Fibroblast of skin of right biceps (primary cell): Measurements from ENCODE around the gene MSANTD1.

ENCODE experiments used
- DNase-seq: peaks from one replicate; pipeline ENCODE4 v3.0.0-alpha.2; 2013

MSANTD1 gene

DNA sequence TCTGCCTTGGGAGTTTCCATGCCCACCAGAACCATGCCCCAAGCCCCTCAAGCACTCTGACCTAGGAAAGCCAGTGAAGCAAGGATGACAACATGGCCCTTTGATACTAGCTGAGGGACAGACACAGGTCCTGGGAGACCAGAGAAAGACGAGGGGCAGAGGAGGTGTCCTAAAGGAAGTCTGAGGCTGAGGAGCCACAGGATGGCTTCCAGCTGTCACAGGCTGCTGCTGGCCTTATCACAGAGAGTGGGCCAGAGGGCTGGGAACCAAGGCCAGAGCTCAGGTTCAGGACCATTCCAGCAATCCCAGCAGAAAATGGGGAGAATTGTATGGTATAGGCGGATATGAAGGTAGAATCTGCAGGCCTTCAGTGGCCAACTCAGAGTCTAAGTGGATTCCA is 31.7 kb upstream of the MSANTD1 start:
- no peak for DNase-seq

- DNase-seq = no peak
These were observed 31.2 kb upstream of the MSANTD1 start for GRCh38 chr4:3217771-3218170.

DNA sequence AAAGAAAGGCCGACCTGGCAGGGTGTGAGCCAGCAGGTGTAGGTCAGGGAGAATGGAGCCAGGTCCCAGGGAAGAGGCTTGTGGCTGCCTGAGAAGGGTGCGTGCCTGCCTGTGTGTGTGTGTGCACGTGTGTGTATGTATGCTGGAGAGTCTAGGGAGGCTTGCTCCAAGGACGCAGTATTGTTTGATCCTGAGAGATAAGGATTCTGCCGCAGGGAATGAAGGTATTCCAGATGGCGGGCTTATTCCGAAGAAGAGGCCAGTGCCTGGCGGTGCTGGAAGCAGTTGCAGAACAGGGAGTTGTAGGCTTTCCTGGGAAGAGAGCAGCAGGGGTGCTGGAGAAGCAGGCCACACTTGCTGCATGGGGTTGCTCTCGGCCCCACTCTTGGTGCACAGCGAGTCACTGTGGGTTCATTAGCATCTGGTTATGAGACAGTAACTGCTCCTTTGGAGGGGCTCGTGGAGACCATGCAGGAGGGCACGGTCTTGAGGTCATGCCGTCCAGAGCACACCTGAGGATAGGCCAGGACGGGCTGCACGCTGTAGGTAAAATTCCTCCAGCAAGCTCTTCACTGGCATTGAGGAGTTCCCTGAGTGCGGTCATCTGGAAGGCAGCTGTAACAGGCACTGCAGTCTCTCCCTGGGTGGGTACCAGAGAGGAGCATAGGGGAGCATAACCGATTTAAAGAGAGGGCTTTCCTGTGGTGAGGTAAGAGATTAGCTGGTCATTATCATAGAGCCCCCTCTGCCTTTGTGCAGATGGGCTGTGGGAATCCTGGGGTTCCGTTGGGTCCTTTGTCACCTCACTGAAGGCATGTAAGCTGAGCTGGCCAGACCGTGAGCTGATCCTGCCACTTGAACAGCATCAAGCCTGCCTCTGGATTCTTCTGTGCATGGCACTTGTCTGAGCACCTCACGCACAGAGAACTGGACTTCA is 29.9 kb upstream of the MSANTD1 start:
- no peak for DNase-seq

DNA sequence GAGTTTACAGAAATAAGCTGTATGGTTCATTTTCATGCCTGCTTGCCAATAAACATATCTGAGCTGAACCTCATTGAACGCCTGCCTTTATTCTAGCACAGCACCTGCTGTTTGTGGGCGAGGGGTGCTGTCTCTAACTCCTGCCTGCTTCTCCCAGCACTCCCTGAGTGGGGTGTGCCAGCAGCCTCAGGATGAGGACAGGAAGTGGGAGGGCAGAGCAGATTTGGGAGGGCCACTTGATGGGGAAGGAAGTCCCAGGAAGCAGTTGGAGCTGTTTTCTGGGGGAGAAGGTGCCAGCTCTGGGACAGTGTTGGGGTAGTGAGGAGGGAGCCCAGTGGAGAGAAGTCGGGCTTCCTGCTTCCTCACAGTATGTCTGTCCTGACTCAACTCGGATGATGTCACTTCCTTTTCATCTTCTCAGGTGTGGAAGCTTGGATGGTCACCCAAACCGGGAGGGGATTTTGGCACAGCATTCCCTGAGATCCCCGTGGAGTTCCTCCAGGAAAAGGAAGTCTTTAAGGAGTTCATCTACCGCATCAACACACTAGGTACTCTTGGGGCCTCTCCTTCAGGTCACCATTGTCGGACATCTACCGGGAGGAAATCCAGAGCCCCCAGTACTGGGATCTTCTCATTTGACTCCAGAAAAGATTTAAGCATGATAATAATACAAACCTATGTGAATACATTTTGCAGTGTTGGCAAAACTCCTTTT is 29.0 kb upstream of the MSANTD1 start:
- DNase-seq = no peak

DNA sequence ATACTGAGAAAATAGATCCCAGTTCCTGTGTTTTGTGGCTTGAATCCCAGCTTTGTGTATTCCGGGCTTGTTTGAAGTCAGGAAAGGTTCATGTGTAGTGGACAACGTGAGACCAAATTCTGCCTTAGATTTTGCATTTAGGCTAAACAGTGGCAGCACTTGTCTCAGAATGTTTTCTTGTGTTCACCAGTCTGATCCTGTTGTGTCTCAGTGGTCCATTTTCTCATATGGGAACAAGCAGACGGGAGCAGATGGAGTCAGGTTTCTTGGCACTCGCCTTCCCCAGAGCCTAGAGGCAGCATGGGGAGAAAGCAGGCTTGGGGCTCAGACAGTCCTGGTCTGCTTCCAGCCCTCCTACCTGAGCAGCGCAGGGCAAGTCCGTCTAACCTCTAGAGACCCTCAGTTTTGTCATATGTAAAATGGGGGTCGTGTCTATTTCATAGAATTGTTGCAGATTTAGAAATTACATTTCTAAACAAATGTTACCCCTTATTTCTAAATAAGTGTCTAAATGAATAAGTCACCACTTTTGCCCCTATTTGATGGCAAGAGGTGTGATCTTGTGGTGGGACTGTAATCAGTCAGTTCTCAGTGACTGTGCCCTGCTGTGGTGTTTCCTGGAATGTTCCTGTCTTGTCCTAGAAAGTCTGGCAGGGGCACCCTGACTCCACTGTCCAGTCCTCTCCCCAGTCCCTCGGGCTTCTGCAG is 28.3 kb upstream of the MSANTD1 start:
- no peak for DNase-seq

DNA sequence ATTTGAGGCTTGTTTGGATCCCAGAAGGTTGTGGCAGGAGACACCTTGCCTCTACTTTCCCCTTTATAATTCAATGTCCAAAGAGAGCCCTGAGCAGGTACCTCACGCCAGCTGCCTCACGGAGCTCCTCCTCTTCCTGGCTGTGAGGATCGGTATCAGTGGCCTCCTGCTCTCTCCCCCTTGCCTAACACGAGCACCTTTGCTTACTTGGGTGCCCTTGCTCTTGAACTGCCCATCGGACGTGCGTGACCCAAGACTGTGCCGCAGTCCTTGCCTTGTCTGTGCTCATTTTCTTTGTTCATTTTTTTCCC is 27.8 kb upstream of the MSANTD1 start:
- no peak for DNase-seq

DNA sequence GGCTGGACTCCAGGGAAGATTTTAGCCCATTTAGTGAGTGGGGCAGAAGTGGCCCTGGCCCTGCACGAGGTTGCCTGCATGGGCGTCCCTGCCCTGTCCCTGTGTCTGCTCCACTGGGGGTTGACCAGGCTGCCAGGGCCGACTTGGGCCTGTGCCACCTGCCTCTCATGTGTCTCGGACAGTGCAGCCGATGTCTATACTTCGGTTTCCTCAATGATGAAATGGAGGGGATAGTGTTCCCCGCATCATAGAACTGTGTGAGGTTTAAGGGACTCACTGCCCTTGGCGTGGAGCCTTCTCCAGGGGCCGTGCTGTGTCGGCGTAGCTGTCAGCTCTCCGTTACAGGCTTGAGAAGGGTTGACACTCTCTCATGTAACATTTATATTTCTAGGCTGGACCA is 27.0 kb upstream of the MSANTD1 start:
- DNase-seq = no peak

- no peak for DNase-seq
These were observed 25.6 kb upstream of the MSANTD1 start for GRCh38 chr4:3223346-3223745.

GRCh38 chr4:3223956-3224748 is 24.8 kb upstream of the MSANTD1 start:
- DNase-seq = no peak

- no peak for DNase-seq
These were observed 23.7 kb upstream of the MSANTD1 start for GRCh38 chr4:3225071-3225850.

DNA sequence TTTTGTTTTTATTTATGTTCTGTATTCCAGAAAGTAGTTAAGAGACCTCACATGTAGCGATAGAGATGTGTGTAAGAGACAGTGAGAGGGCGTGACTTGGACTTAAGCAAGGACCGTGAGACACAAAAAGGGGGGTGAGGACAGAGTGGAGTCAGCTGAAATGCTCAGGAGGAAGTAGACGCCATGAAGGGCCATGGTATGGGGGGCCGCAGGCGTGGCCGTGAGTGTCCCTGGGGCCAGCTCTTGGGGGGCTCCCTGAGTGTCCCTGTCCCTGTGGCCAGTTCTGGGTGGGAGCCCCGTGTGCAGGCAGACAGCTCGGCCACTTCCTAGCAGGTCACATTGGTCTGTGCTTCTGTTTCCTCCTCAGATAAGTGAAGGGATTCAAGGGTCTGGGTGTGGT is 23.0 kb upstream of the MSANTD1 start:
- DNase-seq = no peak

- DNase-seq = no peak
These were observed 22.5 kb upstream of the MSANTD1 start for GRCh38 chr4:3226467-3226866.

- DNase-seq = no peak
These were observed 22.0 kb upstream of the MSANTD1 start for GRCh38 chr4:3226944-3227343.

DNA sequence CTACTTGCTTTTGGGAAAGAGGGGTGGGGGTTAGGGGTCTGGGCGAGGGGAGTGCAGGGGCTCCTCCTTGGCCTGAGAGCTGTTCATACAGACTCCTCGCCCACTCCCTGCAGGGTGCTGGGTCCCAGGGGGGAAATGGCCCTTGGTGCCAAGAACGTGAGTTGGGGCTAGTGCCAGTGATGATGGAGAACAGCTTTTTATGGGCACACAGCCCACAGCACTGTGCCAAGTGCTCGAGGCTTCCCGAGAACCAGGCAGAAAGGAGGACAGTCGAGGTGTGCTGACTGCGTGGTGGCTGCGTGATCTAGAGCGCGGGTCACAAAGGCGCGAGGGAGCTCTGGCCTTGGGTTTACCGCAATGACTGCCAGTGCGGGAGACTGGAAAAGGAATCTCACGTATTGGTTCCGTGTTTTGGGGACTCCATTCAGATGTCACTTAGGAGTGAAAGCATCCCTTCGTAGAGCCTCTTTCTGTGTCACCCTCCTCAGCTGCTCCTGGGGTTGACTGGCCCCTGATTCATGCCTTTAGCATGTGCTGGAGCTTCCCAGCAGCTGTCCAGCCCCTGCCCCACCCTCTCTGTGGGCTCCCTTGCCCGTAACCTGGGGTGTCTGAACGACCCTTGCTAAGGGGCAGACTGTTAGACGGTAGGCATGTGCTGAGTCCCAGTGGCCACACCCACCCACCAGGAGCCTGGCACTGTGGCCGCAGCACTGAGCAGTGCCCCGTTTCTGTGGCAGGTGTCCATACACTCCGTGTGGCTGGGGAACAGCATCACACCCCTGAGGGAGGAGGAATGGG is 20.9 kb upstream of the MSANTD1 start:
- no peak for DNase-seq

DNA sequence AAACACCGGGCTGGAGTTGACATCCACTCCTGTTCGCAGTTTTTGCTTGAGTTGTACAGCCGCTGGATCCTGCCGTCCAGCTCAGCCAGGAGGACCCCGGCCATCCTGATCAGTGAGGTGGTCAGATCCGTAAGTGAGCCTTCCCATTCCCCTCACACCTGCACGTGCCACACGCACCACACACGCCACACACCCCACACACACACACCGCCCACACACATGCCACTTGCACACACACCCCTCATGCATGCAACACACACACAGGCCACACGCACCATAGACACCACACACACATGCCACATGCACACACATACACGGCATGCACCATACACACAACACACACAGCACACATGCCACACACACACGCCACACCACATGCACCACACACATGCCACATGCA is 20.1 kb upstream of the MSANTD1 start:
- no peak for DNase-seq

GRCh38 chr4:3229328-3229727 is 19.6 kb upstream of the MSANTD1 start:
- no peak for DNase-seq

GRCh38 chr4:3229964-3230363 is 19.0 kb upstream of the MSANTD1 start:
- no peak for DNase-seq

GRCh38 chr4:3231471-3231870 is 17.5 kb upstream of the MSANTD1 start:
- no peak for DNase-seq

GRCh38 chr4:3232001-3232400 is 17.0 kb upstream of the MSANTD1 start:
- no peak for DNase-seq

- DNase-seq = no peak
These were observed 16.1 kb upstream of the MSANTD1 start for GRCh38 chr4:3232871-3233271.

GRCh38 chr4:3233391-3234071 is 15.4 kb upstream of the MSANTD1 start:
- peak; percentile 52 for DNase-seq
